ENCODE data around the gene UBE2G2. TPM values are rescaled to one million over a fixed set of nuclear protein-coding genes. Genes with fewer than 3 reads are reported as not detected.

Gene UBE2G2
- total RNA-seq, 1 donor from 2014 or later = 78.2 TPM

DNA sequence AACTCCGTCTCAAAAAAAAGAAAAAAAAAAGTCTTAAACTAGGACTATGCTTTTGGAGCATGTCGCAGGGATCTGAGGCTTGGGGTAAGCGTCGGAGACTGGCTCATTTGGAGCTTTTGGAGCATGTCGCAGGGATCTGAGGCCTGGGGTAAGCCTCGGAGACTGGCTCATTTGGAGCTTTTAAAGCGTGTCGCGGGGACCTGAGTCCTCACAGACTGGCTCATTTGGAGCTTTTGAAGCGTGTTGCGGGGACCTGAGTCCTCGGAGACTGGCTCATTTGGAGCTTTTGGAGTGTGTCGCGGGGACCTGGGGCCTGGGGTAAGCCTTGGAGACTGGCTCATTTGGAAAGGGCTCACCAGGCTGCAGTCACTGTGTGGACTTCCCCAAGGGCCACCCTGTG lies 76.7 kb downstream of the UBE2G2 start:
- TF ChIP-seq, protein P1, sequence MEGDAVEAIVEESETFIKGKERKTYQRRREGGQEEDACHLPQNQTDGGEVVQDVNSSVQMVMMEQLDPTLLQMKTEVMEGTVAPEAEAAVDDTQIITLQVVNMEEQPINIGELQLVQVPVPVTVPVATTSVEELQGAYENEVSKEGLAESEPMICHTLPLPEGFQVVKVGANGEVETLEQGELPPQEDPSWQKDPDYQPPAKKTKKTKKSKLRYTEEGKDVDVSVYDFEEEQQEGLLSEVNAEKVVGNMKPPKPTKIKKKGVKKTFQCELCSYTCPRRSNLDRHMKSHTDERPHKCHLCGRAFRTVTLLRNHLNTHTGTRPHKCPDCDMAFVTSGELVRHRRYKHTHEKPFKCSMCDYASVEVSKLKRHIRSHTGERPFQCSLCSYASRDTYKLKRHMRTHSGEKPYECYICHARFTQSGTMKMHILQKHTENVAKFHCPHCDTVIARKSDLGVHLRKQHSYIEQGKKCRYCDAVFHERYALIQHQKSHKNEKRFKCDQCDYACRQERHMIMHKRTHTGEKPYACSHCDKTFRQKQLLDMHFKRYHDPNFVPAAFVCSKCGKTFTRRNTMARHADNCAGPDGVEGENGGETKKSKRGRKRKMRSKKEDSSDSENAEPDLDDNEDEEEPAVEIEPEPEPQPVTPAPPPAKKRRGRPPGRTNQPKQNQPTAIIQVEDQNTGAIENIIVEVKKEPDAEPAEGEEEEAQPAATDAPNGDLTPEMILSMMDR (IDR thresholded peaks at IDR 0.05; ENCODE audit: borderline replicate concordance) = no peak
- Histone ChIP-seq H3K36me3 (no peaks in the 10 kb centered on the region), H3K9me3 (replicated peaks) (no peaks in the 10 kb centered on the region), H3K4me3 (no peak overlapping the region), H3K4me1 (peaks cover 9% of the 10 kb centered on the region), H3K27me3 (ENCODE audit: low read depth) (peaks cover 69% of the 10 kb centered on the region), H3K27ac (replicated peaks) (no peak overlapping the region)
- DNase-seq = no peak
- intact Hi-C loops (cut with micrococcal nuclease) = no loop called here

DNA sequence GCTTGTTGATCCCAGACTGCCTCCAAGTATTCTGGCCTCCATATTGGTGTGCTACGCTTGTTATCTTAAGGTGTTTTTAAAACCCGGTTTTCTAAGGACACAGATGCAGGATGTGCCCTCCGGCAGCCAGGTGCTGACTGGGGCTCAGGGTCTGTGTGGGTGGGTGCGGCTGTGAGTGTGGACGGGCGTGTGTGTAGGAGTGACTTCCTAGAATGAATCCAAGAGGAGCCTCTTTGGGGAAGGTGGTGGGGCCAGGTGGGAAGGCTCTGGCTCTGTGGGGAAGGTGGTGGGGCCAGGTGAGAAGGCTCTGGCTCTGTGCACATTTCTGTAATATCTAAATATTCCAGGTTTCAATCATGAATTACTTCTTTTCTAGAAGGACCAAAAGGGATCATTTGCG lies 77.4 kb downstream of the UBE2G2 start:
- intact Hi-C loops (cut with micrococcal nuclease) = no loop called here
- Histone ChIP-seq H3K36me3 (no peaks in the 10 kb centered on the region), H3K9me3 (replicated peaks) (no peaks in the 10 kb centered on the region), H3K27me3 (ENCODE audit: low read depth) (peaks cover 69% of the 10 kb centered on the region), H3K4me1 (peaks cover 12% of the 10 kb centered on the region), H3K27ac (replicated peaks) (no peak overlapping the region), H3K4me3 (no peak overlapping the region)
- TF ChIP-seq, protein P1 (IDR thresholded peaks at IDR 0.05; ENCODE audit: borderline replicate concordance) = no peak
- no peak for DNase-seq

DNA sequence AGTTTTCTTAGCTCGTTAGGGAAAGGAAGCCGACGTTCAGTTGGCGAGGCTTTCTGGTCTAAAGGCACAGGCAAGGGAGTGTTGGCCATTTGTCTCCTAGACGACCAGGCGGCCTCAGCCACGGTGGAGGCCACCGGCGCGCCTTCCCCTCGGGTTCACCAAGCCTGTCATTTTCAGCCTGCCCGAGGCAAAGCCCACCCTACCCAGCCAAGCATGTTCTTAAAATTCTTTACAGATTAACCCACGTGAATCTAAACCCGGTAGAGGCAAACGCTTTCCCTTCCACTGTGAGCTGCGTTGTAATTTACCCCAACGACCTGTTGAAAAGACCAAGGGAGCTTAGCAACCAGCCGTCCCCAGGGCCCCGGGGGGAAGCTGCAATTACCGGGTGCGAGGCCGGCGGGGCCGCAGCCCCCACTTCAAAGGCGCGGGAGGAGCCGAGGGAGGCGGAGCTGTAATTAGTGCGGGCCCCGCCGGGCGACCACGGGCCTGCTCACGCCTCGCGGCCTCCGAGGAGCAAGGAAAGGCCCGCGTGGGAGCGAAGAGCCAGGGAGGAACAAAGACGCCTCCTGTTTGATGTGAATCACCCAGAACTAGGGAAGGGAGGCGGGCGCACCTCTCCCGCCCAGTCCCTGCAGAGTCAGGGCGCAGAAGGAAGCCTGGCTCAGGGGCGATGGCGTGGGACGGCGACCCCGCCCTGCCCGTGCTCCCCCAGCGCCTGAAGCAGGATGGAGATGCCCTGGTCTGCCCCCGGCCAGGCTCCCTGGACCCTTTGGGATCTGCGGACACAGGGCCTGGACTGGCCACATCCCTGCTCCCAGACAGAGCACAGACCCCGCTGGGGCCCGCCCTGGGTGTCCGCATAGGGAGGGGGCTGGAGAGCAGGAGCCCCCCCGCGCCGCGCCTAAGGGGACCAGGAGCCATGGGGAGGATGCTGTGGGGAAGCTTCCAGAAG lies 78.2 kb downstream of the UBE2G2 start:
- H3K4me3 ChIP-seq = peak overlapping the region; percentile 25
- intact Hi-C loops (cut with micrococcal nuclease) = no loop called here
- no peak for DNase-seq
- H3K9me3 ChIP-seq (replicated peaks) = no peaks in the 10 kb centered on the region
- no peak overlapping the region for H3K27ac ChIP-seq (replicated peaks)
- peaks cover 69% of the 10 kb centered on the region for H3K27me3 ChIP-seq (ENCODE audit: low read depth)
- H3K36me3 ChIP-seq = no peaks in the 10 kb centered on the region
- peaks cover 12% of the 10 kb centered on the region for H3K4me1 ChIP-seq
- TF ChIP-seq, protein P1 (IDR thresholded peaks at IDR 0.05; ENCODE audit: borderline replicate concordance) = no peak

DNA sequence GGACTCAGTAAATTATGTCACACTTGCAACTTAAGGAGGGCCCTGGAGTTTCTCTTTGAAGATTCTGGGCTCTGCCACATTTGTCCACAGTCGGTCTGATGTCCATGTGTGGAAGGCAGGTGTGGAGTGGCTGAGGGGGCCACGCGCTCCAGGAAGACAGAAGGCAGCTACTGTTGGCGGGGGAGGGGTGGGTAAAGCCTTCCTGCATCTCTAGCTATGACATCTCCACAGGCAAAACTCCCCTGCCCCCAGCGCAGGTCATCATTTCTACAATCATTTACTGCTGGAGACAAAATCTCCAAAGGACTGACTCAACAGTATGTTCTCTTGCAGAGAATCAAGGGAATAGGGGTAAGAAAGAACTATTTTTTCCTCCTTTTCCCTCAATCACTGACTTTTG lies 78.9 kb downstream of the UBE2G2 start:
- DNase-seq = no peak
- H3K36me3 ChIP-seq = no peaks in the 10 kb centered on the region
- TF ChIP-seq, protein P1 (IDR thresholded peaks at IDR 0.05; ENCODE audit: borderline replicate concordance) = no peak

DNA sequence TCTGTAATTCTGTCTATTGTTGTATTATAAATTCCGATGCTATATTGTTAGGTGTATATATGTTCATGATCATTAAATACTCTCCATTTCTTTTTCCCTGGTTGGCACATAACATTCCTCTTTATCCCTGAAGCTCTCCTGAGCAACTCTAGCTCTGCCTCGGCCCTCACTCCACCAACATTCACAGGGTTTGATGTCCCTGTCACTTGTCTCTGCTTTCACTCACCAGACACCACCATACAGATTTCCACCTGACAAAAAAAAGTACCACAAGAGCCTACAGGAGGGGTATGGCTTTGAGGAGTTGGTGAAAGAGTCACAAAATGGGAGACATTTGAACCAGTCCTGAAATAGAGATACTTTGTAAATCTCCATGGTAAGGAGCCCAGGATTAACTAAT lies 81.5 kb downstream of the UBE2G2 start:
- Histone ChIP-seq H3K9me3 (replicated peaks) (no peaks in the 10 kb centered on the region), H3K27ac (replicated peaks) (peak overlapping the region; percentile 41), H3K4me3 (no peak overlapping the region), H3K27me3 (ENCODE audit: low read depth) (peaks cover 39% of the 10 kb centered on the region), H3K4me1 (peaks cover 15% of the 10 kb centered on the region), H3K36me3 (no peaks in the 10 kb centered on the region)
- TF ChIP-seq, protein P1 (IDR thresholded peaks at IDR 0.05; ENCODE audit: borderline replicate concordance) = no peak
- intact Hi-C loops (cut with micrococcal nuclease) = no loop called here
- no peak for DNase-seq

More for the DNA sequence above, 78.9 kb downstream of the UBE2G2 start:
- no peak overlapping the region for H3K27ac ChIP-seq (replicated peaks)
- H3K4me3 ChIP-seq = no peak overlapping the region
- H3K4me1 ChIP-seq = peaks cover 12% of the 10 kb centered on the region
- H3K27me3 ChIP-seq (ENCODE audit: low read depth) = peaks cover 65% of the 10 kb centered on the region
- intact Hi-C loops (cut with micrococcal nuclease) = no loop called here
- H3K9me3 ChIP-seq (replicated peaks) = no peaks in the 10 kb centered on the region

Other genes with a start within 250 kb of the UBE2G2 start
- not detected for gene KRTAP10-3, start 243.0 kb downstream of the UBE2G2 start, total RNA-seq
- gene KRTAP10-4, start 228.1 kb downstream of the UBE2G2 start, total RNA-seq = not detected
- not detected for gene KRTAP10-5, start 221.2 kb downstream of the UBE2G2 start, total RNA-seq
- gene KRTAP10-6, start 209.3 kb downstream of the UBE2G2 start, total RNA-seq = not detected
- not detected for gene KRTAP10-7, start 201.2 kb downstream of the UBE2G2 start, total RNA-seq
- gene KRTAP10-8, start 189.7 kb downstream of the UBE2G2 start, total RNA-seq = not detected
- gene KRTAP10-9, start 174.7 kb downstream of the UBE2G2 start, total RNA-seq = not detected
- gene KRTAP10-10, start 164.5 kb downstream of the UBE2G2 start, total RNA-seq = not detected
- gene KRTAP10-11, start 155.4 kb downstream of the UBE2G2 start, total RNA-seq = not detected
- not detected for gene KRTAP12-4, start 147.2 kb downstream of the UBE2G2 start, total RNA-seq
- not detected for gene KRTAP12-3, start 143.9 kb downstream of the UBE2G2 start, total RNA-seq
- gene KRTAP12-2, start 134.9 kb downstream of the UBE2G2 start, total RNA-seq = not detected
- not detected for gene KRTAP12-1, start 119.7 kb downstream of the UBE2G2 start, total RNA-seq
- gene KRTAP10-12, start 104.6 kb downstream of the UBE2G2 start, total RNA-seq = not detected
- 3.3 TPM for gene TSPEAR, start 90.2 kb downstream of the UBE2G2 start, total RNA-seq
- gene SUMO3, start 16.2 kb upstream of the UBE2G2 start, total RNA-seq = 75.5 TPM
- gene PTTG1IP, start 71.9 kb upstream of the UBE2G2 start, total RNA-seq = 171 TPM
- 18.6 TPM for gene ITGB2, start 119.1 kb upstream of the UBE2G2 start, total RNA-seq
- gene SLX9, start 138.2 kb upstream of the UBE2G2 start, total RNA-seq = 70.7 TPM

Measured in left ventricle myocardium inferior (tissue), 1 donor.